ENCODE results near the gene FILIP1. TPM values are rescaled to one million over a fixed set of nuclear protein-coding genes. Genes with fewer than 3 reads are reported as not detected.

The FILIP1 gene
- total RNA-seq, 1 donor from 2014 or later, result 2.0 TPM

DNA sequence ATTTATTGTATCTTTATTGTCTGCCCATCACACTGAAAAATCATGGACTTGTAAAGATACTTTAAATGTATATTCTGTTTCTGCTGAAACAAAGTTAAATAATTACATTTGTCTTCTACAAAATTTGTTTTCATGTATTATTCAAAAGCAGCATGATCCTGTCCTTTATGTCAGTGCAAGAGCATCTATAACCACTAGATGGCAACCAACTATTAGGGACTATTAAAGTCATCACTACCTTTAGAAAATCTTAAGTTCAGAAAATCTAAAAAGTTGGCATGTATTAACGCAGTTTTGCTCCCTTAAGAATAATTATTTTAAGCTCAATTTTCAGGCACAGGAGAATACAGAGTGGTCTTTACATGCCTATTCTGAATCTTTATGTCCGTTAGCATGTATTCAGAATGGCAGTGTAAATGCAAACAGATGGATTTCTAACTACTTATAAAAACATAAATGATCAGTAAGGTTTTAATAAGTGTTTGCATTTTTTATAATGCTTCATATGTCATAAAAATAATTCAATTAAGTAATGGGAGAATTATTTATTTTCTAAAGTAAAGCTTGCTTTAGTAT, 226.8 kb downstream of the FILIP1 start:
- DNase-seq (ENCODE audit: low read depth) (no peak), FAIRE-seq (peak; percentile 54)
- Mint-ChIP-seq H3K4me3 (ENCODE audit: unreplicated experiment) (no peak overlapping the region), H3K27ac (ENCODE audit: unreplicated experiment) (no peak overlapping the region), H3K27me3 (ENCODE audit: low read depth, unreplicated experiment) (no peaks in the 10 kb centered on the region), H3K9me3 (ENCODE audit: unreplicated experiment) (no peaks in the 10 kb centered on the region), H3K36me3 (ENCODE audit: low read depth, unreplicated experiment) (peaks cover 18% of the 10 kb centered on the region), H3K4me1 (ENCODE audit: low read depth, unreplicated experiment) (peaks cover 20% of the 10 kb centered on the region)
- Histone ChIP-seq H3K9me3 (ENCODE audit: insufficient read depth, low read depth, low read length) (no peaks in the 10 kb centered on the region), H3K9ac (ENCODE audit: low read length) (no peak overlapping the region), H3K4me1 (ENCODE audit: insufficient read depth, low read length) (peaks cover 3% of the 10 kb centered on the region), H3K4me2 (ENCODE audit: low read length) (no peak overlapping the region), H3K79me2 (ENCODE audit: insufficient read depth, low read length) (peaks cover 86% of the 10 kb centered on the region), H2AFZ (ENCODE audit: low read depth, low read length) (no peak overlapping the region), H3K4me3 (ENCODE audit: insufficient read depth, low read depth, low read length) (no peak overlapping the region), H4K20me1 (ENCODE audit: insufficient read depth, low read length) (peaks cover 37% of the 10 kb centered on the region), H3K27ac (ENCODE audit: low read depth, low read length) (no peak overlapping the region), H3K36me3 (ENCODE audit: insufficient read depth, low read length) (peaks cover 12% of the 10 kb centered on the region), H3K27me3 (ENCODE audit: insufficient read depth, low read length) (no peaks in the 10 kb centered on the region)
- TF ChIP-seq EZH2 (IDR thresholded peaks at IDR 0.05; ENCODE audit: insufficient read depth, low read length), result no peak
- TF ChIP-seq, protein P1, sequence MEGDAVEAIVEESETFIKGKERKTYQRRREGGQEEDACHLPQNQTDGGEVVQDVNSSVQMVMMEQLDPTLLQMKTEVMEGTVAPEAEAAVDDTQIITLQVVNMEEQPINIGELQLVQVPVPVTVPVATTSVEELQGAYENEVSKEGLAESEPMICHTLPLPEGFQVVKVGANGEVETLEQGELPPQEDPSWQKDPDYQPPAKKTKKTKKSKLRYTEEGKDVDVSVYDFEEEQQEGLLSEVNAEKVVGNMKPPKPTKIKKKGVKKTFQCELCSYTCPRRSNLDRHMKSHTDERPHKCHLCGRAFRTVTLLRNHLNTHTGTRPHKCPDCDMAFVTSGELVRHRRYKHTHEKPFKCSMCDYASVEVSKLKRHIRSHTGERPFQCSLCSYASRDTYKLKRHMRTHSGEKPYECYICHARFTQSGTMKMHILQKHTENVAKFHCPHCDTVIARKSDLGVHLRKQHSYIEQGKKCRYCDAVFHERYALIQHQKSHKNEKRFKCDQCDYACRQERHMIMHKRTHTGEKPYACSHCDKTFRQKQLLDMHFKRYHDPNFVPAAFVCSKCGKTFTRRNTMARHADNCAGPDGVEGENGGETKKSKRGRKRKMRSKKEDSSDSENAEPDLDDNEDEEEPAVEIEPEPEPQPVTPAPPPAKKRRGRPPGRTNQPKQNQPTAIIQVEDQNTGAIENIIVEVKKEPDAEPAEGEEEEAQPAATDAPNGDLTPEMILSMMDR (IDR thresholded peaks at IDR 0.05; ENCODE audit: insufficient read depth, low read depth, low read length), result peak; percentile 76

- DNase-seq (ENCODE audit: low read depth) (no peak), FAIRE-seq (no peak)
- Histone ChIP-seq H3K9ac (ENCODE audit: low read length) (no peak overlapping the region), H3K4me2 (ENCODE audit: low read length) (no peak overlapping the region), H3K79me2 (ENCODE audit: insufficient read depth, low read length) (peaks cover 65% of the 10 kb centered on the region), H3K27ac (ENCODE audit: low read depth, low read length) (no peak overlapping the region), H3K4me1 (ENCODE audit: insufficient read depth, low read length) (no peaks in the 10 kb centered on the region), H3K27me3 (ENCODE audit: insufficient read depth, low read length) (no peaks in the 10 kb centered on the region), H3K36me3 (ENCODE audit: insufficient read depth, low read length) (peaks cover 21% of the 10 kb centered on the region), H3K9me3 (ENCODE audit: insufficient read depth, low read depth, low read length) (no peaks in the 10 kb centered on the region), H2AFZ (ENCODE audit: low read depth, low read length) (no peak overlapping the region), H4K20me1 (ENCODE audit: insufficient read depth, low read length) (peaks cover 40% of the 10 kb centered on the region), H3K4me3 (ENCODE audit: insufficient read depth, low read depth, low read length) (no peak overlapping the region)
- H3K36me3 Mint-ChIP-seq (ENCODE audit: low read depth, unreplicated experiment), result peaks cover 2% of the 10 kb centered on the region
- no peaks in the 10 kb centered on the region for H3K27me3 Mint-ChIP-seq (ENCODE audit: low read depth, unreplicated experiment)
- peaks cover 15% of the 10 kb centered on the region for H3K4me1 Mint-ChIP-seq (ENCODE audit: low read depth, unreplicated experiment)
- no peak for TF ChIP-seq EZH2 (IDR thresholded peaks at IDR 0.05; ENCODE audit: insufficient read depth, low read length)
- TF ChIP-seq, protein P1 (IDR thresholded peaks at IDR 0.05; ENCODE audit: insufficient read depth, low read depth, low read length), result no peak
- no peaks in the 10 kb centered on the region for H3K9me3 Mint-ChIP-seq (ENCODE audit: unreplicated experiment)
- H3K27ac Mint-ChIP-seq (ENCODE audit: unreplicated experiment), result no peak overlapping the region
- H3K4me3 Mint-ChIP-seq (ENCODE audit: unreplicated experiment), result no peak overlapping the region
Measured at GRCh38 chr6:75263401-75263750, 230.2 kb downstream of the FILIP1 start.

DNA sequence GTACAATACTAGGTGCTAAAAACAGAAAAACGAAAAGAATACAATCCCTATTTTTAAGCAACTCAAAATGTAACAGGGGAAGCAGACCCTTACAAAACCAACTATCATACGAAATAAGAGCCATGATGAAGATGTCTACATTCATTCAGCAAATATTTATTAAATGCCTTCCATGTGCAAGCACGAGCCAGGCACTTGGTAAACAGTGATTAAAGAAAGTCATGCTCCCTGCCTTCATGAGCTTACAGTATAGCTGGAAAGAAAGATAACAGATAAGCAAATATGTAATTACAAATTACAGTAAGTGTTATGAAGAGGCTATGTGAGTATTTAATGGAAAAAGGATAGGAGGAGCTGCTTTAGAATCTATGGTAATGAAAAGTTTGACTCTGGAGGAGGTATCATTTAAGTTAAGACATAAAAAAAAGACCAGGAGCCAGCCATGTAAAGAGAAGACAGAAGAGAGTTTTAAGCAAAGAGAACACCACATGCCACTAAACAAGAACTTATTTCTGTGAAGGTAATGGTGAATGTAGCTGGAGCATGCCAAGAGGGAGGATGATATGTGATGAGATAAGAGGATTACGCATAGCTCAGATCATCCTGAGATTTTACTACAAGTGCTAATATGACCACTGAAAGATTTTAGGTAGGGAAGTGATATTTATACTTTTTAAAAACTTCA, 230.7 kb downstream of the FILIP1 start:
- H4K20me1 ChIP-seq (ENCODE audit: insufficient read depth, low read length), result peaks cover 36% of the 10 kb centered on the region
- H3K36me3 Mint-ChIP-seq (ENCODE audit: low read depth, unreplicated experiment), result no peaks in the 10 kb centered on the region
- H3K79me2 ChIP-seq (ENCODE audit: insufficient read depth, low read length), result peaks cover 59% of the 10 kb centered on the region
- no peaks in the 10 kb centered on the region for H3K27me3 ChIP-seq (ENCODE audit: insufficient read depth, low read length)
- no peak overlapping the region for H3K27ac ChIP-seq (ENCODE audit: low read depth, low read length)
- FAIRE-seq, result no peak
- H3K9me3 ChIP-seq (ENCODE audit: insufficient read depth, low read depth, low read length), result no peaks in the 10 kb centered on the region
- H3K36me3 ChIP-seq (ENCODE audit: insufficient read depth, low read length), result peaks cover 24% of the 10 kb centered on the region
- no peak overlapping the region for H2AFZ ChIP-seq (ENCODE audit: low read depth, low read length)
- no peak for DNase-seq (ENCODE audit: low read depth)
- H3K4me2 ChIP-seq (ENCODE audit: low read length), result no peak overlapping the region
- no peak overlapping the region for H3K4me3 Mint-ChIP-seq (ENCODE audit: unreplicated experiment)
- no peak overlapping the region for H3K27ac Mint-ChIP-seq (ENCODE audit: unreplicated experiment)
- no peaks in the 10 kb centered on the region for H3K4me1 ChIP-seq (ENCODE audit: insufficient read depth, low read length)
- H3K9me3 Mint-ChIP-seq (ENCODE audit: unreplicated experiment), result no peaks in the 10 kb centered on the region
- H3K4me1 Mint-ChIP-seq (ENCODE audit: low read depth, unreplicated experiment), result peaks cover 10% of the 10 kb centered on the region
- no peak for TF ChIP-seq EZH2 (IDR thresholded peaks at IDR 0.05; ENCODE audit: insufficient read depth, low read length)
- TF ChIP-seq, protein P1 (IDR thresholded peaks at IDR 0.05; ENCODE audit: insufficient read depth, low read depth, low read length), result no peak
- no peaks in the 10 kb centered on the region for H3K27me3 Mint-ChIP-seq (ENCODE audit: low read depth, unreplicated experiment)
- H3K9ac ChIP-seq (ENCODE audit: low read length), result no peak overlapping the region
- no peak overlapping the region for H3K4me3 ChIP-seq (ENCODE audit: insufficient read depth, low read depth, low read length)
